Measurements from ENCODE around the gene ELOVL4.

DNA sequence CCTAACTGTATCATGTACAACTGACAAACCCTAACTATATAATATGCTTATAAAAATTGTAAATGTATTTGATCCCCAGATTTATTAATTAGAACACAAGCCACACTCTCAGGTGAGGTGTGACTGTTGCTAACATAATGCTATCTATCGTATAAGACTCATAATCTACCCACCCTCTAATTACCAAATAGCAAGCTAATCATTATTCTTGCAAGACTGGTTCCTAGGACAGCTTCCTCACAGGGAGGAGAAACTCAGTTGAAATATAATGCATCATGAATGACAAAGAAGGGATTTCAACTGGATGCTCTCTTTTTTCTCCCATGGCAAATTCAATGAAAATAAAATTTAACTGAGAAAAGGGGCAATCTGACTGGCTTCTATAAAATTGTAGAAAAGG, 35.4 kb downstream of the ELOVL4 start:
- TF ChIP-seq, protein P1, sequence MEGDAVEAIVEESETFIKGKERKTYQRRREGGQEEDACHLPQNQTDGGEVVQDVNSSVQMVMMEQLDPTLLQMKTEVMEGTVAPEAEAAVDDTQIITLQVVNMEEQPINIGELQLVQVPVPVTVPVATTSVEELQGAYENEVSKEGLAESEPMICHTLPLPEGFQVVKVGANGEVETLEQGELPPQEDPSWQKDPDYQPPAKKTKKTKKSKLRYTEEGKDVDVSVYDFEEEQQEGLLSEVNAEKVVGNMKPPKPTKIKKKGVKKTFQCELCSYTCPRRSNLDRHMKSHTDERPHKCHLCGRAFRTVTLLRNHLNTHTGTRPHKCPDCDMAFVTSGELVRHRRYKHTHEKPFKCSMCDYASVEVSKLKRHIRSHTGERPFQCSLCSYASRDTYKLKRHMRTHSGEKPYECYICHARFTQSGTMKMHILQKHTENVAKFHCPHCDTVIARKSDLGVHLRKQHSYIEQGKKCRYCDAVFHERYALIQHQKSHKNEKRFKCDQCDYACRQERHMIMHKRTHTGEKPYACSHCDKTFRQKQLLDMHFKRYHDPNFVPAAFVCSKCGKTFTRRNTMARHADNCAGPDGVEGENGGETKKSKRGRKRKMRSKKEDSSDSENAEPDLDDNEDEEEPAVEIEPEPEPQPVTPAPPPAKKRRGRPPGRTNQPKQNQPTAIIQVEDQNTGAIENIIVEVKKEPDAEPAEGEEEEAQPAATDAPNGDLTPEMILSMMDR (IDR thresholded peaks at IDR 0.05) = no peak
- TF ChIP-seq POLR2A (IDR thresholded peaks at IDR 0.05) = no peak
